Smooth muscle cell (in vitro differentiated cells): ENCODE results near the gene KIF18A. TPM values are rescaled to one million over a fixed set of nuclear protein-coding genes. Genes with fewer than 3 reads are reported as not detected.

Source experiments
- DNase-seq: peaks from one replicate; lab custom pipeline; 2025; ENCODE audit not compliant: unreplicated experiment; lab: John Stamatoyannopoulos, UW
- H2AFZ ChIP-seq: fragments of 200-600 bp; sonication (generic); 2 replicates; pipeline ENCODE4 v1.6.0; 2016; ENCODE audit warnings: antibody characterized with exemption, low read depth, mild to moderate bottlenecking
- H3F3A ChIP-seq: fragments of 200-600 bp; sonication (generic); 2 replicates; pipeline ENCODE4 v1.6.0; 2017; ENCODE audit warnings: antibody characterized with exemption, low read depth
- H3K27ac ChIP-seq: fragments of 200-600 bp; sonication (generic); 2 replicates; pipeline ENCODE4 v1.5.1; 2016; ENCODE audit warnings: low read depth, mild to moderate bottlenecking
- H3K27me3 ChIP-seq: fragments of 200-600 bp; sonication (generic); 2 replicates; pipeline ENCODE4 v1.6.1; 2016; ENCODE audit warnings: low read depth, mild to moderate bottlenecking
- H3K36me3 ChIP-seq: fragments of 200-600 bp; sonication (generic); 2 replicates; pipeline ENCODE4 v1.5.1; 2016; ENCODE audit warnings: low read depth
- H3K4me1 ChIP-seq: fragments of 200-600 bp; sonication (generic); 2 replicates; pipeline ENCODE4 v1.5.1; 2016; ENCODE audit warnings: low read depth
- H3K4me2 ChIP-seq: fragments of 200-600 bp; sonication (generic); 2 replicates; pipeline ENCODE4 v1.6.0; 2016; ENCODE audit warnings: mild to moderate bottlenecking
- H3K4me3 ChIP-seq: fragments of 200-600 bp; sonication (generic); 2 replicates; pipeline ENCODE4 v1.5.1; 2016; ENCODE audit warnings: mild to moderate bottlenecking
- H3K79me2 ChIP-seq: fragments of 200-600 bp; sonication (generic); 2 replicates; pipeline ENCODE4 v1.6.0; 2016; ENCODE audit warnings: low read depth, mild to moderate bottlenecking
- H3K9ac ChIP-seq: fragments of 200-600 bp; sonication (generic); 2 replicates; pipeline ENCODE4 v1.6.0; 2016; ENCODE audit warnings: low read depth
- H3K9me3 ChIP-seq: fragments of 200-600 bp; sonication (generic); replicated peaks from 2 replicates; pipeline ENCODE4 v1.5.1; 2016; ENCODE audit warnings: low read depth
- H4K20me1 ChIP-seq: fragments of 200-600 bp; sonication (generic); 2 replicates; pipeline ENCODE4 v1.6.0; 2016; ENCODE audit warnings: low read depth
- WGBS: methylation state at CpG from one replicate; pipeline ENCODE4 v1.1.7; 2016; ENCODE audit warnings: low lambda C conversion rate; 5-methylcytosine and 5-hydroxymethylcytosine counted together
- polyA plus RNA-seq: library from polyadenylated mRNA; unstranded; fragments of >200 nt; fragmentation: Nextera tagmentation; extraction: Ambion mirVana; gene quantifications from 2 replicates; pipeline ENCODE4 v1.2.1, GENCODE V29; 2016
- total RNA-seq: library from RNA; depleted of rRNA; stranded (reverse); fragments of >200 nt; gene quantifications from 2 replicates; pipeline ENCODE4 v1.2.3, GENCODE V29; 2014
- TF ChIP-seq, protein P1 (sequence below): fragments of 200-600 bp; sonication (generic); IDR thresholded peaks from 2 replicates; pipeline ENCODE4 v1.5.1; 2017; ENCODE audit warnings: borderline replicate concordance, mild to moderate bottlenecking, antibody characterized with exemption; ENCODE audit not compliant: insufficient read depth, poor library complexity, severe bottlenecking

Gene KIF18A
- total and polyA plus RNA-seq, 2 experiments from 2014 or later = 2.2 to 6.7 TPM

DNA sequence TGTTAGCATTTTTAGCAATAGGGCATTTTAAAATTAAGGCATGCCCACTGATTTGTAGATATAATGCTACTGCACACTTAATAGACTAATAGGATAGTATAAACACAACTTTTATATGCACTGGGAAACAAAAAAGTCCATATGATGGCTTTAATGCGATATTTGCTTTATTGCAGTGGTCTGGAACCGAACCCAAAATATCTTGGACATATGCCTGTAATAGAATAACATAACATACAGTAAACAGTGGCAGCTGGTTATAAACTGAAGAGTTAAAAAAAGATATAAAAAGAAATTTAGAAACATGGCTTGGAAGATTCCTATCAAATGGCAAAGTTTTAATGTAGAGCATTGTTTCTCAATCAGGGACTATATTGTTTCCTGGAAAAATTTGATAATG, 111.9 kb downstream of the KIF18A start:
- Histone ChIP-seq H3K27ac (no peak overlapping the region), H4K20me1 (no peaks in the 10 kb centered on the region), H3K79me2 (no peaks in the 10 kb centered on the region), H3K9me3 (peaks cover 10% of the 10 kb centered on the region), H3K4me3 (no peak overlapping the region), H2AFZ (no peak overlapping the region), H3F3A (no peaks in the 10 kb centered on the region), H3K4me1 (no peaks in the 10 kb centered on the region), H3K4me2 (no peak overlapping the region), H3K27me3 (no peaks in the 10 kb centered on the region), H3K9ac (no peak overlapping the region), H3K36me3 (no peaks in the 10 kb centered on the region)
- no peak for DNase-seq
- TF ChIP-seq, protein P1, sequence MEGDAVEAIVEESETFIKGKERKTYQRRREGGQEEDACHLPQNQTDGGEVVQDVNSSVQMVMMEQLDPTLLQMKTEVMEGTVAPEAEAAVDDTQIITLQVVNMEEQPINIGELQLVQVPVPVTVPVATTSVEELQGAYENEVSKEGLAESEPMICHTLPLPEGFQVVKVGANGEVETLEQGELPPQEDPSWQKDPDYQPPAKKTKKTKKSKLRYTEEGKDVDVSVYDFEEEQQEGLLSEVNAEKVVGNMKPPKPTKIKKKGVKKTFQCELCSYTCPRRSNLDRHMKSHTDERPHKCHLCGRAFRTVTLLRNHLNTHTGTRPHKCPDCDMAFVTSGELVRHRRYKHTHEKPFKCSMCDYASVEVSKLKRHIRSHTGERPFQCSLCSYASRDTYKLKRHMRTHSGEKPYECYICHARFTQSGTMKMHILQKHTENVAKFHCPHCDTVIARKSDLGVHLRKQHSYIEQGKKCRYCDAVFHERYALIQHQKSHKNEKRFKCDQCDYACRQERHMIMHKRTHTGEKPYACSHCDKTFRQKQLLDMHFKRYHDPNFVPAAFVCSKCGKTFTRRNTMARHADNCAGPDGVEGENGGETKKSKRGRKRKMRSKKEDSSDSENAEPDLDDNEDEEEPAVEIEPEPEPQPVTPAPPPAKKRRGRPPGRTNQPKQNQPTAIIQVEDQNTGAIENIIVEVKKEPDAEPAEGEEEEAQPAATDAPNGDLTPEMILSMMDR = no peak
- 97% methylated on average over 2 of the region's 2 CpGs for WGBS

DNA sequence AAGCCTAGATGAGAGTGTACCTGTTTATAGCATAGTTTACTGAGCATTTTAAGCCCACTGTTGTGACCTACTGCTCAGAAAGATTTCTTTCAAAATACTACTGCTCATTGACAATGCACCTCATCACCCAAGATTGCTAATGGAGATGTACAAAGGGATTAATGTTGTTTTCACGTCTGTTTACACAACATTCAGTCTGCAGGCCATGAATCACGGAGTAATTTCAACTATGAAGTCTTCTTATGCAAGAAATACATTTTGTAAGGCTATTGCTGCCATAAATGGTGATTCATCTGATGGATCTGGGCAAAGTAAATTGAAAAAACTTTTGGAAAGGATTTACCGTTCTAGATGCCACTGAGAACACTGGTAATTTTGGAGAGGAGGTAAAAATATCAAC, 112.9 kb downstream of the KIF18A start:
- Histone ChIP-seq H3K27me3 (no peaks in the 10 kb centered on the region), H4K20me1 (no peaks in the 10 kb centered on the region), H3K4me2 (no peak overlapping the region), H3K4me1 (no peaks in the 10 kb centered on the region), H3K9ac (no peak overlapping the region), H2AFZ (no peak overlapping the region), H3F3A (no peaks in the 10 kb centered on the region), H3K79me2 (no peaks in the 10 kb centered on the region), H3K9me3 (peaks cover 7% of the 10 kb centered on the region), H3K36me3 (no peaks in the 10 kb centered on the region), H3K27ac (no peak overlapping the region), H3K4me3 (no peak overlapping the region)
- TF ChIP-seq, protein P1 = no peak
- WGBS = 76% methylated on average over 3 of the region's 3 CpGs
- no peak for DNase-seq

DNA sequence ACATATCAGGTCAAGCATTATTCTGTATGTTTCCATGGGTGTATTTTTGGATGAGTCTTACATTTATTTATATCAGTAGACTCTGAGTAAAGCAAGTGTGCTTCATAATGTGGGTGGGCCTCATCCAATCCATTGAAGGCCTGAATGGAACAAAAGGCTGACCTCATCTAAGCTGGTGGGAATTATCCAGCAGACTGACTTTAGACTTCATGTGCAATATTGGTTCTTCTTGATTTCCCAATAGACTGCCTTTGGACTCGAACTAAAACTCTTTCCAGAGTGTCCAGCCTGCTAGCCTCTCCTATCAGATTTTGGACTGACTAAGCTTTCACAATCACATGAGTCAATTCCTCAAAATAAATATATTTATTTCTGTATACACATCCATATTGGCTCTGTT, 116.2 kb downstream of the KIF18A start:
- H3K79me2 ChIP-seq = no peaks in the 10 kb centered on the region
- H3K9me3 ChIP-seq = no peaks in the 10 kb centered on the region
- H3K27ac ChIP-seq = no peak overlapping the region
- H2AFZ ChIP-seq = no peak overlapping the region
- no peak overlapping the region for H3K9ac ChIP-seq
- 71% methylated on average over 1 of the region's 1 CpG for WGBS
- no peaks in the 10 kb centered on the region for H3K27me3 ChIP-seq
- H3K4me3 ChIP-seq = no peak overlapping the region
- no peak overlapping the region for H3K4me2 ChIP-seq
- no peaks in the 10 kb centered on the region for H3F3A ChIP-seq
- H3K36me3 ChIP-seq = no peaks in the 10 kb centered on the region
- TF ChIP-seq, protein P1 = no peak
- H4K20me1 ChIP-seq = no peaks in the 10 kb centered on the region
- no peaks in the 10 kb centered on the region for H3K4me1 ChIP-seq
- DNase-seq = no peak

DNA sequence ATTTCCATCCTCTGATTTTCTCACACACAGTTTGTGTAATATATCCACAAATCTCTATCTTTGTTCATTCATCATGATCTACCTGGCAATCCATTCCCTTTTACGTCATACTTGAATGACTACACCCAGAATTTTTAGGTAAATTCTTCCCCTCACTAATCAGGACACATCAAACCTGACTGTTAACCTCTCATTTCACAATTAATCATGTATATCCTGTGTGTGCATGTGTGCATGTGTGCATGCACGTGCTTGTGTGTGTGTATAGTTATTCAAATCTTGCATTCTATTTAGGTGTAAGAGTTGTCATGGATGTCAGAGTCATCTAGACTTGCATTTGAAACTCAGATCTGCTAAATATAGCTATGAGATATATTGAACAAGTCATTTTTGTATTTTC, 130.4 kb downstream of the KIF18A start:
- WGBS = 93% methylated on average over 2 of the region's 2 CpGs

More for the DNA sequence above, 130.4 kb downstream of the KIF18A start:
- Histone ChIP-seq H4K20me1 (no peaks in the 10 kb centered on the region), H3K4me3 (no peak overlapping the region), H3K4me2 (no peak overlapping the region), H3K4me1 (peaks cover 4% of the 10 kb centered on the region), H3K9ac (no peak overlapping the region), H2AFZ (no peak overlapping the region), H3K79me2 (no peaks in the 10 kb centered on the region), H3K36me3 (no peaks in the 10 kb centered on the region), H3K27ac (no peak overlapping the region), H3K27me3 (no peaks in the 10 kb centered on the region), H3K9me3 (no peaks in the 10 kb centered on the region), H3F3A (no peaks in the 10 kb centered on the region)
- TF ChIP-seq, protein P1 = no peak
- DNase-seq = no peak
